GM21619 (cell line): Measurements from ENCODE around the gene SLC35B2.
A peak's percentile ranks its signal among the peaks of the same experiment; 100 is the strongest.

Experiments
- ATAC-seq: cut with Tn5 transposase; IDR thresholded peaks from one replicate; pipeline ENCODE4 v1.9.1; 2021; ENCODE audit not compliant: unreplicated experiment

SLC35B2 gene

GRCh38 chr6:44224029-44224964, 33.0 kb downstream of the SLC35B2 start:
- peak; percentile 4 for ATAC-seq

- ATAC-seq: peak; percentile 41
Observed at GRCh38 chr6:44223319-44224028, 33.9 kb downstream of the SLC35B2 start, which contains the start of gene SLC29A1. SLC29A1 (plus strand) TSS chr6:44223595; CDS start chr6:44227314, 3,719 bp downstream.

- peak; percentile 2 for ATAC-seq
Observed at GRCh38 chr6:44222486-44223318, 34.6 kb downstream of the SLC35B2 start.

- no peak for ATAC-seq
Observed at GRCh38 chr6:44221961-44222335, 35.4 kb downstream of the SLC35B2 start.

GRCh38 chr6:44221291-44221960, 35.9 kb downstream of the SLC35B2 start:
- ATAC-seq: peak; percentile 32

GRCh38 chr6:44220913-44221290, 36.4 kb downstream of the SLC35B2 start:
- no peak for ATAC-seq

GRCh38 chr6:44219815-44220784, 37.2 kb downstream of the SLC35B2 start:
- no peak for ATAC-seq

- ATAC-seq: peak; percentile 50
Observed at GRCh38 chr6:44219053-44219814, 38.1 kb downstream of the SLC35B2 start.

GRCh38 chr6:44217332-44218143, 39.8 kb downstream of the SLC35B2 start:
- ATAC-seq: no peak

- ATAC-seq: no peak
Observed at GRCh38 chr6:44216677-44217331, 40.5 kb downstream of the SLC35B2 start, which contains the start of gene MYMX. MYMX (plus strand) TSS chr6:44216926; CDS start chr6:44217472, 546 bp downstream.

- ATAC-seq: no peak
Observed at GRCh38 chr6:44214307-44214706, 43.0 kb downstream of the SLC35B2 start.

- no peak for ATAC-seq
Observed at GRCh38 chr6:44211284-44211683, 46.0 kb downstream of the SLC35B2 start.

- no peak for ATAC-seq
Observed at GRCh38 chr6:44207966-44208365, 49.4 kb downstream of the SLC35B2 start.
